Peyer's patch (tissue), 4 donors: ENCODE data around the gene HSPA4.

Experiments used
- POLR2A ChIP-seq, 2 donors: fragments of 450-650 bp; IDR thresholded peaks; one replicate each; pipeline ENCODE4 v1.5.1; 2017; ENCODE audit warnings: antibody characterized with exemption in 2 of 2, mild to moderate bottlenecking in 2 of 2, moderate library complexity in 2 of 2
- TF ChIP-seq, protein P1 (sequence below), 6 experiments: fragments of 450-650 bp in 4 of 6; fragments of 200-600 bp in 2 of 6; sonication (generic) in 1 of 6; IDR thresholded peaks; one replicate each; pipeline ENCODE4 v1.5.1; 2017 to 2019; ENCODE audit warnings: antibody characterized with exemption in 6 of 6, mild to moderate bottlenecking in 3 of 6, moderate library complexity in 1 of 6

DNA sequence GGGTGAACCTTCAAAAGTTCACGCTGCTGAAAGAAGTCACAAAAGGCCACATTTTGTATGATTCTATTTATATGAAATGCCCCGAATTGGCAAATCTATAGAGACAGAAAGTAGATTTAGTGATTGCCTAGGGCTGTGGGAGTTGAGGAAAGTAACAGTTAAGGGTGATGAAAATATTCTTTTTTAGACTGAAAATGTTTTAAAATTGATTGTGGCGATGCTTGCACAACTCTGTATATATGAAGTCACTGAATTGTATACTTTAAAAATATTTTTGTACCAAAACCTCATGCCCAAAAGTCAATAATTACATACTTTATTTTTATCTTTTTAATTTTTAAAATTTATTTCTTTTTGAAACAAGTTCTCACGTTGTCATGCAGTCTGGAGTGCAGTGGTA lies 30.3 kb downstream of the HSPA4 start:
- no peak for TF ChIP-seq POLR2A (IDR thresholded peaks at IDR 0.05)
- TF ChIP-seq, protein P1, sequence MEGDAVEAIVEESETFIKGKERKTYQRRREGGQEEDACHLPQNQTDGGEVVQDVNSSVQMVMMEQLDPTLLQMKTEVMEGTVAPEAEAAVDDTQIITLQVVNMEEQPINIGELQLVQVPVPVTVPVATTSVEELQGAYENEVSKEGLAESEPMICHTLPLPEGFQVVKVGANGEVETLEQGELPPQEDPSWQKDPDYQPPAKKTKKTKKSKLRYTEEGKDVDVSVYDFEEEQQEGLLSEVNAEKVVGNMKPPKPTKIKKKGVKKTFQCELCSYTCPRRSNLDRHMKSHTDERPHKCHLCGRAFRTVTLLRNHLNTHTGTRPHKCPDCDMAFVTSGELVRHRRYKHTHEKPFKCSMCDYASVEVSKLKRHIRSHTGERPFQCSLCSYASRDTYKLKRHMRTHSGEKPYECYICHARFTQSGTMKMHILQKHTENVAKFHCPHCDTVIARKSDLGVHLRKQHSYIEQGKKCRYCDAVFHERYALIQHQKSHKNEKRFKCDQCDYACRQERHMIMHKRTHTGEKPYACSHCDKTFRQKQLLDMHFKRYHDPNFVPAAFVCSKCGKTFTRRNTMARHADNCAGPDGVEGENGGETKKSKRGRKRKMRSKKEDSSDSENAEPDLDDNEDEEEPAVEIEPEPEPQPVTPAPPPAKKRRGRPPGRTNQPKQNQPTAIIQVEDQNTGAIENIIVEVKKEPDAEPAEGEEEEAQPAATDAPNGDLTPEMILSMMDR (IDR thresholded peaks at IDR 0.05), result no peak
